Karpas-422 (cell line): ENCODE data around the gene NPY. TPM values are rescaled to one million over a fixed set of nuclear protein-coding genes. Genes with fewer than 3 reads are reported as not detected.

Experiments used
- DNase-seq: peaks from one replicate; pipeline ENCODE4 v3.0.0-alpha.2; 2015
- H2AFZ ChIP-seq: fragments of 200-600 bp; sonication (generic); 2 replicates; pipeline ENCODE4 v1.6.1; 2014; ENCODE audit warnings: antibody characterized with exemption, low read length, mixed read lengths
- H3K27ac ChIP-seq: fragments of 200-600 bp; sonication (generic); 2 replicates; pipeline ENCODE4 v1.5.1; 2014; ENCODE audit warnings: mild to moderate bottlenecking, low read length, moderate library complexity
- H3K27me3 ChIP-seq: fragments of 200-600 bp; sonication (generic); 2 replicates; pipeline ENCODE4 v1.6.1; 2014; ENCODE audit warnings: low read length, mixed read lengths
- H3K36me3 ChIP-seq: fragments of 200-600 bp; sonication (generic); 2 replicates; pipeline ENCODE4 v1.6.1; 2014; ENCODE audit warnings: low read length, mixed read lengths; ENCODE audit not compliant: insufficient read depth
- H3K4me1 ChIP-seq: fragments of 200-600 bp; sonication (generic); 2 replicates; pipeline ENCODE4 v1.6.1; 2014; ENCODE audit warnings: mild to moderate bottlenecking, low read length, mixed read lengths
- H3K4me2 ChIP-seq: fragments of 200-600 bp; sonication (generic); 2 replicates; pipeline ENCODE4 v1.6.1; 2014; ENCODE audit warnings: low read length, low read depth, mild to moderate bottlenecking; ENCODE audit not compliant: poor library complexity, severe bottlenecking
- H3K4me3 ChIP-seq: fragments of 200-600 bp; sonication (generic); 2 replicates; pipeline ENCODE4 v1.5.1; 2014; ENCODE audit warnings: mild to moderate bottlenecking, antibody characterized with exemption, low read length, mixed read lengths
- H3K79me2 ChIP-seq: fragments of 200-600 bp; sonication (generic); 2 replicates; pipeline ENCODE4 v1.6.1; 2014; ENCODE audit warnings: mild to moderate bottlenecking, low read length, mixed read lengths
- H3K9ac ChIP-seq: fragments of 200-600 bp; sonication (generic); 2 replicates; pipeline ENCODE4 v1.6.0; 2014; ENCODE audit warnings: low read length
- H3K9me2 ChIP-seq: fragments of 200-600 bp; sonication (generic), shearing (Covaris generic); replicated peaks from 2 replicates; pipeline ENCODE4 v1.6.0; 2014; ENCODE audit warnings: mild to moderate bottlenecking, low read length, moderate library complexity; ENCODE audit not compliant: insufficient read depth
- H3K9me3 ChIP-seq: fragments of 300-700, 200-600 bp; sonication (generic); 2 replicates; pipeline ENCODE4 v1.6.1; 2014; ENCODE audit warnings: low read length, mixed read lengths
- H4K20me1 ChIP-seq: fragments of 200-600 bp; sonication (generic); 2 replicates; pipeline ENCODE4 v1.6.1; 2014; ENCODE audit warnings: mild to moderate bottlenecking, antibody characterized with exemption, low read length, low read depth; ENCODE audit not compliant: insufficient read depth
- total RNA-seq: library from RNA; depleted of rRNA; stranded (reverse); fragments of >200 nt; shearing (Covaris generic); gene quantifications from 2 replicates; pipeline ENCODE4 v1.2.3, GENCODE V29; 2014; ENCODE audit warnings: low replicate concordance; rRNA removed

Gene NPY
- not detected in 2 replicates for total RNA-seq

DNA sequence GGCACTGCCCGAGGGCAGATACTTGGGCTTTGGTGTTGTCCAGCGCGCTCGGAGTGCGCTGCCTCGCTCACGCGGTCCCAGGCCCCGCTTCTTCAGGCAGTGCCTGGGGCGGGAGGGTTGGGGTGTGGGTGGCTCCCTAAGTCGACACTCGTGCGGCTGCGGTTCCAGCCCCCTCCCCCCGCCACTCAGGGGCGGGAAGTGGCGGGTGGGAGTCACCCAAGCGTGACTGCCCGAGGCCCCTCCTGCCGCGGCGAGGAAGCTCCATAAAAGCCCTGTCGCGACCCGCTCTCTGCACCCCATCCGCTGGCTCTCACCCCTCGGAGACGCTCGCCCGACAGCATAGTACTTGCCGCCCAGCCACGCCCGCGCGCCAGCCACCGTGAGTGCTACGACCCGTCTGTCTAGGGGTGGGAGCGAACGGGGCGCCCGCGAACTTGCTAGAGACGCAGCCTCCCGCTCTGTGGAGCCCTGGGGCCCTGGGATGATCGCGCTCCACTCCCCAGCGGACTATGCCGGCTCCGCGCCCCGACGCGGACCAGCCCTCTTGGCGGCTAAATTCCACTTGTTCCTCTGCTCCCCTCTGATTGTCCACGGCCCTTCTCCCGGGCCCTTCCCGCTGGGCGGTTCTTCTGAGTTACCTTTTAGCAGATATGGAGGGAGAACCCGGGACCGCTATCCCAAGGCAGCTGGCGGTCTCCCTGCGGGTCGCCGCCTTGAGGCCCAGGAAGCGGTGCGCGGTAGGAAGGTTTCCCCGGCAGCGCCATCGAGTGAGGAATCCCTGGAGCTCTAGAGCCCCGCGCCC is at the start of gene NPY:
Gene NPY (plus strand): TSS at position 294 of the 802 bp plus-strand sequence. CDS start 1,051 bp downstream, outside the sequence.
- no peaks in the 10 kb centered on the region for H3K27me3 ChIP-seq
- no peak within 1 kb of the TSS for H3K4me3 ChIP-seq
- H3K36me3 ChIP-seq: no peaks in the 10 kb centered on the region
- no peak within 1 kb of the TSS for H3K27ac ChIP-seq
- H4K20me1 ChIP-seq: no peaks in the 10 kb centered on the region
- H3K9ac ChIP-seq: no peak within 1 kb of the TSS
- no peaks in the 10 kb centered on the region for H3K79me2 ChIP-seq
- H3K4me2 ChIP-seq: no peak within 1 kb of the TSS
- no peaks in the 10 kb centered on the region for H3K9me2 ChIP-seq
- H3K9me3 ChIP-seq: no peaks in the 10 kb centered on the region
- DNase-seq: no peak
- no peak within 1 kb of the TSS for H2AFZ ChIP-seq
- no peaks in the 10 kb centered on the region for H3K4me1 ChIP-seq

DNA sequence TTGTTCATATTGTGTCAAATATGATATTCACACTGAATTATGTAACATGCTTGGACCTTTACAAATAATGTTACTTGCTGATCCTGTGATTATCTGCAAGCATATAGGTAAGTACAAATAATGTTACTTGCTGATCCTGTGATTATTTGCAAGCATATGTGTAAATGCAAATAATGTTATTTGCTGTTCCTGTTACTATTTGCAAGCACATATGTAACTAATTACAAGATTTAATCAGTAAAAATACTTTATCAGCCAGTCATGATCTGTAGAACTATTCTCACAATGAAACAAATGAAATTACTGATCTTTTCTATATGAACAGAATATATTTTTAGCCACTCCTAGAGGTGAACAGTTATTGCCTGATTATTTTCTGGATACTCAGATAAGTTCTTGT is 44.7 kb upstream of the NPY start:
- H3K9ac ChIP-seq: no peak overlapping the region
- H3K4me1 ChIP-seq: no peaks in the 10 kb centered on the region
- no peak overlapping the region for H3K27ac ChIP-seq
- H4K20me1 ChIP-seq: no peaks in the 10 kb centered on the region
- no peaks in the 10 kb centered on the region for H3K9me2 ChIP-seq
- no peaks in the 10 kb centered on the region for H3K36me3 ChIP-seq
- no peak overlapping the region for H3K4me2 ChIP-seq
- H2AFZ ChIP-seq: no peak overlapping the region
- H3K79me2 ChIP-seq: no peaks in the 10 kb centered on the region
- H3K4me3 ChIP-seq: no peak overlapping the region
- DNase-seq: no peak
- no peaks in the 10 kb centered on the region for H3K27me3 ChIP-seq
- H3K9me3 ChIP-seq: no peaks in the 10 kb centered on the region

- no peak overlapping the region for H2AFZ ChIP-seq
- DNase-seq: no peak
Observed at GRCh38 chr7:24241206-24241605, 42.8 kb upstream of the NPY start.

DNA sequence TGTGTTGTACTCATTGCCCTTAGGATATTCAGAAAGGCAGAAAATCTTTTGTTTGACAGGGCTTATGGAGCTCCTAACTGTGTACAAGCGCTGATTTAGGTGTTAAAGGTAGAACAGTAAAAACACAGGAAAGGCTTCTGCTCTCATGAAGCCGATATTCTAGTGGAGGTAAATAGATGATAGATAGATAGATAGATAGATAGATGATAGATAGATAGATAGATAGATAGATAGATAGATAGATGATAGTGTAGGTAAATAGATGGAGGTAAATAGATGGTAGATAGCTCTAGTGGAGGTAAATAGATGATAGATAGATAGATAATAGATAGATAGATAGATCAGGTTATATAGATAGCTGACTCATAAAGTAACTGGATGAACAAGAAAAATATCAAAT is 39.4 kb upstream of the NPY start:
- Histone ChIP-seq H3K27ac (no peak overlapping the region), H3K9me2 (no peaks in the 10 kb centered on the region), H3K4me1 (no peaks in the 10 kb centered on the region), H3K9ac (no peak overlapping the region), H3K4me2 (no peak overlapping the region), H3K36me3 (no peaks in the 10 kb centered on the region), H3K27me3 (no peaks in the 10 kb centered on the region), H3K79me2 (no peaks in the 10 kb centered on the region), H2AFZ (no peak overlapping the region), H3K4me3 (no peak overlapping the region), H4K20me1 (no peaks in the 10 kb centered on the region), H3K9me3 (no peaks in the 10 kb centered on the region)
- DNase-seq: no peak

More at GRCh38 chr7:24241206-24241605, 42.8 kb upstream of the NPY start:
- H3K79me2 ChIP-seq: no peaks in the 10 kb centered on the region
- H3K27ac ChIP-seq: no peak overlapping the region
- H3K9me2 ChIP-seq: no peaks in the 10 kb centered on the region
- H3K36me3 ChIP-seq: no peaks in the 10 kb centered on the region
- no peaks in the 10 kb centered on the region for H3K27me3 ChIP-seq
- H3K4me1 ChIP-seq: no peaks in the 10 kb centered on the region
- H3K9ac ChIP-seq: no peak overlapping the region
- no peak overlapping the region for H3K4me2 ChIP-seq
- no peak overlapping the region for H3K4me3 ChIP-seq
- H4K20me1 ChIP-seq: no peaks in the 10 kb centered on the region
- no peaks in the 10 kb centered on the region for H3K9me3 ChIP-seq

DNA sequence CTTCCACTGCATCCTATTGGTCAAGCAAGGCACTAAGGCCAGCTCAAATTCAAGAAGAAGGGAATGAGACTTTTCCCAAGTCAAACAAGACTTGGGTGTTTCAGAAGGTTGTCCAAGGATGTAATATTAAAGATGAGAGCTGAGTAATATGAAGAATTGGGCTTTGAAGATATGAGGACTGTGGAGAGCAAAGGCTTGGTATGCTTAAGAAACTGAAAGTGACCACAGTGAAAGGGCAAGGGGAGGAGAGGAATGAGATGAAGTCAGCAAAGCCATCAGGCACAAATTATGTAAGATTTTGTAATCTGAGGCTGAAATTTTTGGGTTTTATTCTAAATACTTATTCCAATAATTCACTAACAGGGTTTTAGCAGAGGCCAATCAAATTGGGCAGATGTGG is 38.6 kb upstream of the NPY start:
- Histone ChIP-seq H3K79me2 (no peaks in the 10 kb centered on the region), H2AFZ (no peak overlapping the region)

GRCh38 chr7:24249266-24249665 is 34.7 kb upstream of the NPY start:
- Histone ChIP-seq H3K79me2 (no peaks in the 10 kb centered on the region), H3K9me3 (0 out of 2 replicates have a peak, but pooled peaks cover 4% of the 10 kb centered on the region), H3K36me3 (no peaks in the 10 kb centered on the region), H3K9me2 (0 out of 2 replicates have a peak, but pooled peaks cover 2% of the 10 kb centered on the region), H3K4me3 (no peak overlapping the region), H4K20me1 (no peaks in the 10 kb centered on the region), H3K4me1 (no peaks in the 10 kb centered on the region), H3K9ac (no peak overlapping the region), H3K27ac (no peak overlapping the region), H3K4me2 (no peak overlapping the region), H3K27me3 (no peaks in the 10 kb centered on the region), H2AFZ (no peak overlapping the region)
- no peak for DNase-seq

More for the DNA sequence above, 38.6 kb upstream of the NPY start:
- H4K20me1 ChIP-seq: no peaks in the 10 kb centered on the region
- H3K4me3 ChIP-seq: no peak overlapping the region
- no peaks in the 10 kb centered on the region for H3K27me3 ChIP-seq
- no peaks in the 10 kb centered on the region for H3K9me3 ChIP-seq
- no peaks in the 10 kb centered on the region for H3K4me1 ChIP-seq
- no peaks in the 10 kb centered on the region for H3K9me2 ChIP-seq
- H3K4me2 ChIP-seq: no peak overlapping the region
- no peak overlapping the region for H3K27ac ChIP-seq
- DNase-seq: no peak
- H3K9ac ChIP-seq: no peak overlapping the region
- no peaks in the 10 kb centered on the region for H3K36me3 ChIP-seq

- Histone ChIP-seq H3K27ac (no peak overlapping the region), H3K36me3 (no peaks in the 10 kb centered on the region)
Observed at GRCh38 chr7:24251568-24251967, 32.4 kb upstream of the NPY start.

GRCh38 chr7:24255139-24255538 is 28.9 kb upstream of the NPY start:
- no peaks in the 10 kb centered on the region for H3K27me3 ChIP-seq
- H3K36me3 ChIP-seq: no peaks in the 10 kb centered on the region
- DNase-seq: no peak
- 0 out of 2 replicates have a peak, but pooled peaks cover 4% of the 10 kb centered on the region for H3K9me3 ChIP-seq
- no peak overlapping the region for H3K4me2 ChIP-seq
- H3K4me1 ChIP-seq: no peaks in the 10 kb centered on the region
- H3K27ac ChIP-seq: no peak overlapping the region
- H3K9me2 ChIP-seq: peaks cover 6% of the 10 kb centered on the region; the same call in 1 of the 2 replicates
- H3K9ac ChIP-seq: no peak overlapping the region
- no peak overlapping the region for H3K4me3 ChIP-seq
- no peaks in the 10 kb centered on the region for H3K79me2 ChIP-seq
- H4K20me1 ChIP-seq: no peaks in the 10 kb centered on the region
- no peak overlapping the region for H2AFZ ChIP-seq

More at GRCh38 chr7:24251568-24251967, 32.4 kb upstream of the NPY start:
- Histone ChIP-seq H3K79me2 (no peaks in the 10 kb centered on the region), H4K20me1 (no peaks in the 10 kb centered on the region), H3K9ac (no peak overlapping the region), H2AFZ (no peak overlapping the region), H3K9me2 (peaks cover 6% of the 10 kb centered on the region; the same call in 1 of the 2 replicates), H3K4me2 (no peak overlapping the region), H3K27me3 (no peaks in the 10 kb centered on the region), H3K9me3 (0 out of 2 replicates have a peak, but pooled peaks cover 4% of the 10 kb centered on the region), H3K4me3 (no peak overlapping the region), H3K4me1 (no peaks in the 10 kb centered on the region)
- DNase-seq: no peak
